Measurements from ENCODE around the gene TARDBP.
"Not testable (repeated sequence)": the region's sequence is repeated elsewhere in the genome, so short reads cannot be mapped to it uniquely, and the experiment has no call there.

TARDBP gene

DNA sequence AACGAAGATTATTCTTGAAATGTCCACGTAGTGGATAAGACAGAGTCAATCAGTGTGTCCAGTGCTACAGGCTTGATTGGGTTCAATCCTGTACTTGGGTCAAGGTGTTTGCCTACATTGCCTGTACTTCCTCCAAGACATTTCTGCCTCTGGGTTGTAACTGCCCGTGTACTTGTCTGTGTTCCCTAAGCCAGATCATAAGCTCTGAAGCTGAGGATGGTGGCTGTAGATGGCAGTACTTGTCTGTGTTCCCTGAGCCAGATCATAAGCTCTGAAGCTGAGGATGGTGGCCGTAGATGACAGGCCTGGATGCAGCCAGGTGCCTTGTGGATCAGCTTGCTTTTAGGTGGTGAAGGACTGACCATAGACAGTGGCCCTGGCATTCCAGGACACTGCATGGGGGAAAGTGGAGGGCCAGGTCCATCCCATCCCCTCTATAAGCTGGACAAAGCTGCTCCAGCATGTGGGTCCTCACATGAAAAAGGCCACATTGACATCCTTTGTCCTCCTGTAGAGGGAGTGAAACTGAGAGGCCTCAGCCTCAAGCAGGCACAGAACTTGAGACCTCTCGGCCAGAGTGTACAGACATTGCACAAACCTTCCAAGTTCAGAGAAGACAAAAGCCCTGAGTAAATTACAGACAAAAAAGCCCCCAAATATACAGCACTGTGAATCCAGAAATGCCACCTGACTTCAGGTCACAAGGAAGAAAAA lies 49.4 kb downstream of the TARDBP start:
- DNase-seq, result no peak

DNA sequence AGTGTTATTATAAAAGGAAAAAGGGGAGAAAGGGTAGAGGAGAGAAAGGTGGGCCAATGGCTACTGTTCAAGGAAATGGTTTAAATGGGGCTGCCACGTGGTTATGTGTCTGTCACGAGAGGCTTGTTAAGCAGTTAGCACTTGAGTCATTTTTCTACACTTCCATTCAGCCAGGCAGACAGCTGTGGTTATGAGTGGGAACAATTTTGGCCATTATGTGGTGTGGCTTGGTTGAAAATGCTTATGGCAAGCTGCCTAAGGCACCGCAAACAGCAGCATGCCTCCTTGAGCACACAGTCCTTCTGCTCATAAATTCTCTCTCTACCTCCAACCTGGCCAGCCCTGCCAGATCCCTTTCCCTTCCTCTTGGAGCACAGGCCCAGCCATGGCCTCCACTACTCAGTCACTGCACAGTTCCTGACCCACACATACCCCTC lies 50.5 kb downstream of the TARDBP start:
- DNase-seq, result no peak

DNA sequence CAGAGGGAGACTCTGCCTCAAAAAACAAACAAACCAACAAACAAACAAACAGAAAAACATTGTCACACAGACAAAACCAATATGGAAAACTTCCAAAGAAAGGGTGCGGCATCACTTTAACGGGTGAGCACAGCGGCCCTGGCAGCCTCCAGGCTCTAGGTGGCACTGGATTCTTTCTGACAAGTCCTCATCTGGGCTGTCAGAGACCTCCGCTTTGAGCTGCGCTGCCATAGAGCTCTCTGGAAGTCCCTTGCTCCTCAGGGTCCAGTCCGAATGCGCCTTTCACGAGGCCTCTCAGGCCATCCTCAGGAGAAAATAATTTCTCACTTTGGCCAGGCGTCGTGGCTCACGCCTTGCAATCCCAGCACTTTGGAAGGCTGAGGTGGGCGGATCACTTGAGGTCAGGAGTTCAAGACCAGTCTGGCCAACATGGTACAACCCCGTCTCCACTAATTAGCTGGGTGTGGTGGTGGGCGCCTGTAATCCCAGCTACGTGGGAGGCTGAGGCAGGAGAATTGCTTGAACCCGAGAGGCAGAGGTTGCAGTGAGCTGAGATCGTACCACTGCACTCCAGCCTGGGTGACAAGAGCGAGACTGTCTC lies 51.6 kb downstream of the TARDBP start:
- not testable (repeated sequence) for DNase-seq

DNA sequence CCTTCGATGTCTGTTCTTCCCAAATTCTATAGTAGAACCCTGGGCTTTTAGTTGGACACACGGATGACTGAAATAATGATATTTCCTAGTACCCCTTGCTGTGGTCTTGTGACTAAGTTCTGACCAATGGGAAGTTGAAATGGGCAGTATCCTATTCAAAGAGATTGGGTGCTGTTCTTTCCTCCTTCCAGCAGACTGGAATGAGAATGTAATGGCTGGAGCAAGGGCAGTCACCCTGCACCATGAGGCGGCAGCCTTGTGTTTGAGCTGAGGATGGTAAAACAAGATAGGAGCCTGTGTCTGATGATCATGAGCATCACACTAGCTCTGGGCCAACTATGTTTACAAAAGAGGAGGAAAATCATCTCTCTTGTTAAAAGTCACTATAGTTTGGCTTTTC lies 52.5 kb downstream of the TARDBP start:
- DNase-seq, result no peak

DNA sequence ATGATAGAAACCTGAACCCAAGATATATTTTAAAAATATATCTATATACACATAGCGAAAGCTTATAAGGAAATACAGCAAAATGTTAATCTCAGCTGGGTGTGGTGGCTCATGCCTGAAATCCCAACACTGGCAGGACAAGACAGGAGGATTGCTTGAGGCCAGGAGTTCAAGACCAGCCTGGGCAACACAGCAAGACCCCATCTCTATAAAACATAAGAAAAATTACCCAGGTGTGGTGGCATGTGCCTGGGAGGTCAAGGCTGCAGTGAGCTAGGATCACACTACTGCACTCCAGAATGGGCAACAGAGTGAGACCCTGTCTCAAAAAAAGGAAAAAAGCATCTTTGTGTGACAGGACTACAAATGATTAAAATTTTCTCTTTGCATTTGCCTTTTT lies 53.3 kb downstream of the TARDBP start:
- no peak for DNase-seq

DNA sequence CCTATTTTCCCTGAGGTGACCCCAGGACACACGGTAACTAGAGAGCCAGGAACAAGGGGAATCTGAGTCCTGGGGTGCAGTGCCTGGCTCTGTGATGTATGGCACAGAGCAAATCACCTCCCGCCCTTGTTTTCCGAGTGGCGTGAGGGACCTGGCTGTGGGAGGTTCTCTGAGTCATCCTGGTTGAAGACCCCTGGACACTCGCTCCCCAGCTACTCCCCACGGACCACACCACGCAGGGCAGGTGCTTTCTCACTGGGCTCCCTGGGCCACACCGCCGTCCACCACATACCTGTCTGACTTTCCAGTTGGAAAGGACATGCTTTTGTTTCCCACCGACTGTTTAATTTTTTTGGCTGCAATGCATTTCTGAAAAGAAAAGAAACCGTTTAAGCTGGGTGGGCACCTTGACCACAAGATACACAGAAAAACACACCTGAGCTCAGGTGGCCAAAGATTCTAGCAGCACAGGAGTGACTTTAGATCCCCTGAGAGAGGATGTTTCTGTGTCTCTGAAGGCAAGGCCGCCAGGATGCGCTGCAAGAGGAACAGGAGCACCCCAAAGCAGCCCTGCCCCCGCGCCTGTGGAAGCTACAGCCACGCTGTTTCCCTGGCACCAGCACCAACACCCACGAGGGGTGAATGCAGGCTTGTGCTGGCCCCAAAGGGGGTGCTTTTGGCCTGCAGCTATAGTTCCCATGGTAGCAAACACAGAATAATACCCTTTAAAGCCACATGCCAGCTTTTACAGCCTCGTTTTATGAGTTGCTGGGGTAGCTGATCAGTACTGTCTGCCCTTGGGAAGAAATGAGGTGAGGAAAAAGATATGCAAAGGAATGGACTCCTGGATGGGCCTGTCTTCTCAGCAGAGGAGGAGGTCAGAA lies 55.5 kb downstream of the TARDBP start:
- DNase-seq, result no peak

DNA sequence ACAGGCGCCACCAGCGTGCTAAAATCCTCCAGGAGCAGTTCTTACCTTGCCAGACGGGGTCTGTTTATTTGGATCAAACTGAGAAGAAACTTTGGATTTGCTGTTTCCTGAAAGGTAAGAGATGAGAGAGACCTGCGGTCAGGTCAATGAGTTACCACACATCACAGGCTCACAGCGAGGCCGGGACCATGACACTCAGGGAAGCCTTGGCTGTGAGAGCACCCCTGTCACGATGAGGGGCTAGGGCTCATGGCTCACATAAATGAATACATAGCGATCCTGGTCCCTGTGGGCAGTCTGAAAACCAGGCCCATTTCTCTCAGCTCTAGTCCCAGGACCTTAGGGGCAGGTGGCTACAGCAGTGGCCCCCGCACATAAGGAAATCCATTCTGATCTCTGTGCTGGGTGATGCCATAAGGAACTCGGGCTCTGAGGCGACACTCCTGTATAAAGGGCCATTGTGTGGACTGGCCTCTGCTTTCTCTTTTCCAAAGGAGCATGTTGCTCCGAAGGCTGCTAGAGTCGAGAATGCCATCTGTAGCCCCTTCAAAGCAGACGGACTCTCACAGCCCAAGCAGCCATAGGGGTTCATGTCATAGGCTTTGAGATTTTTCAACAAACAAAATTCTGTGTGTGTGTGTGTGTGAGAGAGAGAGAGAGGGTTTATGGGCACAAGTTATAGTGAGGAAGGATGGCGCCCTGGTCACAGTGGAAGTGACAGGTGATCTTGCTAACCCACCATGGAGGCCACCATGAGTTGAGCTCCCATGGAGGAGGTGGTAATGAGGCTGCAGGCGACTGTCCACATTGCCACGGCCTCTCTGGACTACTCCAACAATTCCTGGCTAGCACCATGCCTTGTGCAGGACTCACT lies 56.4 kb downstream of the TARDBP start:
- no peak for DNase-seq

DNA sequence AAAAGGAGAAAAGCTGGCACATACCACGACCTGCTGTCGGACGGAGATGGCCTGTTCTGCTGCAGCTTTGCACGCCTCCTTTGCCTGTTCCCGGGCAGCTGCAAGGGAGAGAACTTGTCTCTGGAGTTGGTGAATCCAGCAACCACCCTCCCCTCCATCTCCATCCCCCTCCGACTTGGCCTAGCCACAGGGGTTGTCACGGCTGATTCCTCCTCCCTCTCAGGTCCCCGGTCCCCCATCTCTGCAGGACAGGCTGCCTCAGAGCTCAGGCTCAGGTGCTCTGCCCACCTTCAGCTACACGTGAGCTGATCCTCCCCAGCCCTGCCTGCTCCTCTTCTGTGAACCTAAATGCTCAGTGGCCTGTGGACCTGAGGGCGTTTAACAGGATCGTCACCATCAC lies 58.4 kb downstream of the TARDBP start:
- DNase-seq, result no peak

DNA sequence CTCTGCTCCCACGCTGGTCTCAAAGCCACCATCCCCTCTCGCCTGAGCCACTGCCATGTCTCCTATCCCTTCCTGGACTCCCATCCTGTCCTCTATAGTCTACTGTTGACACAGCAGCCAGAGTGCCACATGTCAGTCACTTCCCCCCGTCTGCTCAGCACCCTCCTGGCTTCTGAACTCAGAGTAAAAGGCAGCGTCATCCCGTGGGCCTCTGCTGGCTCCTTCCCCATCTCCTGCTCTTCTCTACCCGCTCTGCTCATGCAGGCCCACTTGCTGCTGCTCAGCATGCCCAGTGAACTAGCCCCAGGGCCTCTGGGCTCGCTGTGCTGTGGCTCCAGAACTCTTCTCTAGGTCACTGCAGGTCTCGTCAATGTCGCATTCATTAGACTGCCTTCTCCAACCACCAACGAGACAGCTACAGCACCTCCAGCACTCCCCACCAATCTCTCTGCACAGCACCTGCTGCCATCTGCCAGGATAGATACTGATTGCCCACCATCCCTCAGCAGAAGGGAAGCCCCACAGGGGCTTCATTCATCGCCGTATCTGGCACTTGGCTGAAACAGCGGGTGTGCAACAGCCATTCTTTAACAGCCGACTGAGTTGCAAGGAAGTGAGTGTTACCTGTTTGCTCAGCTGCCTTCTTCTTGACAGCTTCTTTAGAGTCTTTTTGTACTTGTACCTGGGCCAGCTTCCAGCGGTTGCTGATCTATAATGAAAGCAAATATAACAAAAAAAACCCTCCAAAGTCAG lies 59.2 kb downstream of the TARDBP start:
- DNase-seq, result no peak

DNA sequence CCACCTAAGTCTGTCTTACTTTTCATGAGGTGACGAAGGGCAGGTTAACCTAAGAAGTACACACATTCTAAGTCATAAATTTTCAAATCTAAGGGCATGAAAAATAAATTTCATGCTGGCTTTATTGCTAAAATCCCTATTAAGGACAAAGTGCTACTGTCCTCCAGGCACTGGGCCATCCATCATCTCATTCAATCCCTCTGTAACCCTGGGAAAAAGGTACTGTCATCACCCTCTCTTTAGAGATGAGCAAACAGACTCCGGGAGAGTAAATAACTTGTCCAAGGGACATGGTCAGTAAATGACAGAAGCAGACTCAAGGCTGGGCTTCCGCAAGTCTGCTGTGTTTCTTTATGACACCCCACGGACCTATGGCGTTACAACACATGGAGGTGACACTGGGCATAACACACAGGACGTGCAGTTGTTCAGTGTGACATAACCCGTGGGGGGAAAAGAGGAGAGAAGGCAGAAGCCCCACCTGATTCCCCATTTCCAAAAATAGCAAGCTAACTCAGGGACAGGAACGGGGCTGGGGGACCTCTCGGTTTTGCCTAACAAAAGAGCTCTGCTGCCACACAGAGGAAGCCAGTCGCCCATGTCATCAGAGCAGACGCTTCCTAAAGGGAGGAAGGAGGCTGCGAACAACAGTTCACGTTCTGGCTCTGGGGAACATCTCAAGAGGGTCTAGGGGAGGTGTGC lies 59.9 kb downstream of the TARDBP start:
- no peak for DNase-seq

DNA sequence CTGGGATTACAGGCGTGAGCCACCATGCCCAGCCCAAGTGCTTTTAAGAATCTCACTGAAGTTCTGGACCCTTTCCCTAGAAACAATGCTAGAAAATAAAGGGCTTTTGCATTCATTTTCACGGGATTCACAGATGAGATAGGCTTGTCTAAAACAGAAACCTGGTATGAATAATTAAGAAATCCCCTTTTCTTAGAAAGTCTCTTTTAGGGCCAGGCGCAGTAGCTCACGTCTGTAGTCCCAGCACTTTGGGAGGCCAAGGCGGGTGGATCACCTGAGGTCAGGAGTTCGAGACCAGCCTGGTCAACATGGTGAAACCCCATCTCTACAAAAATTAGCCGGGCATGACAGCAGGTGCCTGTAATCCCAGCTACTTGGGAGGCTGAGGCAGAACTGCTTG lies 60.9 kb downstream of the TARDBP start:
- not testable (repeated sequence) for DNase-seq

Data from suppressor macrophage treated with lipopolysaccharide for 4 hours (primary cell).